ENCODE measurements around the gene PSME1.

DNA sequence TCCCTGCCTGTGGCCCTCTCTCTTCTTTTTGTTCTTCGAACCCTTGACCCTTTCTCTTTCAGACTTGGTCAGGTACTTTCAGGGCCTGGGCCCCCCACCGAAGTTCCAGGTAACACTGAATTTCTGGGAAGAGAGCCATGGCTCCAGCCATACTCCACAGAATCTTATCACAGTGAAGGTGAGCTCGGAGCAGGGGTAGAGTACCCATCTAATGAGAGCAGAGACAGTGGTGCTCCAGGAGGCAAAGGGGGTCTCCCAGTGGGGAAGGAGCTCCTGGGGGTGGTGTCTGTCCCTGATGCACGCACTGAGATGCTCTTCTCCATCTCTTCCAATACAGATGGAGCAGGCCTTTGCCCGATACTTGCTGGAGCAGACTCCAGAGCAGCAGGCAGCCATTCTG lies 29.8 kb downstream of the PSME1 start:
- TF ChIP-seq, protein P1, sequence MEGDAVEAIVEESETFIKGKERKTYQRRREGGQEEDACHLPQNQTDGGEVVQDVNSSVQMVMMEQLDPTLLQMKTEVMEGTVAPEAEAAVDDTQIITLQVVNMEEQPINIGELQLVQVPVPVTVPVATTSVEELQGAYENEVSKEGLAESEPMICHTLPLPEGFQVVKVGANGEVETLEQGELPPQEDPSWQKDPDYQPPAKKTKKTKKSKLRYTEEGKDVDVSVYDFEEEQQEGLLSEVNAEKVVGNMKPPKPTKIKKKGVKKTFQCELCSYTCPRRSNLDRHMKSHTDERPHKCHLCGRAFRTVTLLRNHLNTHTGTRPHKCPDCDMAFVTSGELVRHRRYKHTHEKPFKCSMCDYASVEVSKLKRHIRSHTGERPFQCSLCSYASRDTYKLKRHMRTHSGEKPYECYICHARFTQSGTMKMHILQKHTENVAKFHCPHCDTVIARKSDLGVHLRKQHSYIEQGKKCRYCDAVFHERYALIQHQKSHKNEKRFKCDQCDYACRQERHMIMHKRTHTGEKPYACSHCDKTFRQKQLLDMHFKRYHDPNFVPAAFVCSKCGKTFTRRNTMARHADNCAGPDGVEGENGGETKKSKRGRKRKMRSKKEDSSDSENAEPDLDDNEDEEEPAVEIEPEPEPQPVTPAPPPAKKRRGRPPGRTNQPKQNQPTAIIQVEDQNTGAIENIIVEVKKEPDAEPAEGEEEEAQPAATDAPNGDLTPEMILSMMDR (IDR thresholded peaks at IDR 0.05): no peak
- no peak for TF ChIP-seq POLR2AphosphoS5 (IDR thresholded peaks at IDR 0.05)

Data from upper lobe of left lung (tissue), 4 donors.